Esophagus (tissue), 2 donors: ENCODE measurements around the gene STARD10. TPM values are rescaled to one million over a fixed set of nuclear protein-coding genes. Genes with fewer than 3 reads are reported as not detected.

Experiments
- H3K27ac ChIP-seq, 2 donors: one replicate each; pipeline ENCODE4 v1.5.1; 2013; ENCODE audit warnings: low read depth in 2 of 2, mild to moderate bottlenecking in 2 of 2, inconsistent platforms in 1 of 2, low read length in 1 of 2, moderate library complexity in 1 of 2
- H3K27me3 ChIP-seq, 2 donors: one replicate each; pipeline ENCODE4 v1.6.1; 2013; ENCODE audit warnings: low read length in 2 of 2, control low read depth in 1 of 2, mild to moderate bottlenecking in 1 of 2; ENCODE audit not compliant: insufficient read depth in 2 of 2, control insufficient read depth in 1 of 2
- H3K36me3 ChIP-seq, 2 donors: one replicate each; pipeline ENCODE4 v1.6.1; 2013; ENCODE audit warnings: low read length in 1 of 2; ENCODE audit not compliant: control insufficient read depth in 2 of 2, insufficient read depth in 2 of 2
- H3K4me1 ChIP-seq, 2 donors: one replicate each; pipeline ENCODE4 v1.6.1; 2013; ENCODE audit warnings: low read length in 1 of 2; ENCODE audit not compliant: control insufficient read depth in 2 of 2, insufficient read depth in 2 of 2
- H3K4me3 ChIP-seq, 2 donors: one replicate each; pipeline ENCODE4 v1.5.1; 2013; ENCODE audit warnings: low read length in 2 of 2, mild to moderate bottlenecking in 2 of 2, low read depth in 1 of 2, moderate library complexity in 1 of 2
- H3K9me3 ChIP-seq, 2 donors: one replicate each; pipeline ENCODE4 v1.6.1; 2013; ENCODE audit warnings: mild to moderate bottlenecking in 2 of 2, low read depth in 1 of 2, low read length in 1 of 2, moderate library complexity in 1 of 2; ENCODE audit not compliant: control insufficient read depth in 2 of 2, insufficient read depth in 1 of 2
- WGBS, 2 donors: extraction: QIAGEN DNeasy Blood & Tissue Kit; methylation state at CpG; one replicate each; pipeline ENCODE4 v1.1.7; 2013; 5-methylcytosine and 5-hydroxymethylcytosine counted together
- polyA plus RNA-seq, 2 donors: library from polyadenylated mRNA; stranded (reverse); fragments of 200-250 nt; gene quantifications; one replicate each; pipeline ENCODE4 v1.2.3, GENCODE V29; 2013
- donor health status: healthy with polysubstance abuse.
- donor health status: Bipolar disorder and iron deficiency.

Gene STARD10
- polyA plus RNA-seq, 2 donors = 57.9 to 65.8 TPM

DNA sequence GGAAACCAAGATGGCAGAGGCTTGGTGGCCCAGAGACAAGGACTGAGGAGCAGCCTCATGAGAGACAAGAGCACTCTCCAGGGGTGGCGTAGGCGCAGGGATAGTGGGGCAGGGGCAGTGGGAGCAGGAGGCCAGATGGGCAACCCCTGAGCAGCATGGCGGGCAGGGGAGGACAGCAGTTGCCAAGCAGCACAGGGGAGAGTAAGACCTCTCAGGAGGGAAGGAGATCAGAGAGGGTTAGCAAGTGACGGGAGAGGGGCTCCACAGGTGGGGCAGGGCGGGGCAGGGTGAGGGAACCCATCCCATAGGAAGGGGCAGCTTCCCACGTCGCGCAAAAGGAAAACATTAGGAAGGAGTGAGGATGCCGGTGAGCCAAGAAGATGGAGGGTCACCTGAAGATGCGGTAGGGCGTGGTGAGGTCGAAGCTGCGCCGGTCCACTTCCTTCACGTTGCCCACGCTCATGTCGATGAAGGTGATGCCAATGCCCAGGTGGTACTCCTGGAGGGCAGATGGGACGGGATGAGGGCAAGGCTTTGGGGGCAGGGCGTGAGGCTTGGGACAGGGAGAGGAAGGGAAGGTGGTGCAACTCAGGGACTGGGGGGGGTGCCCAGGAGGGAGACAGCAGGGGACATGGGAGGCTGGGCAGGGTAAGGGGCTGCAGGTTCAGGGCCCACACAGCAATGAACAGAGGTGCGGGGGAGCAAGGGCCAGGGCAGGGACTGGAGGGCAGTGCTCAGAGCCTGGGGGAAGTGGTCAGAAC, 84.2 kb downstream of the STARD10 start:
- Histone ChIP-seq H3K4me3 (no peak overlapping the region), H3K27ac (no peak overlapping the region), H3K9me3 (no peaks in the 10 kb centered on the region), H3K4me1 (peaks cover 0 to 2% of the 10 kb centered on the region in 2 donors), H3K36me3 (peaks cover 9 to 77% of the 10 kb centered on the region in 2 donors), H3K27me3 (no peaks in the 10 kb centered on the region)
- 96 to 97% methylated on average over 20 of the region's 20 CpGs for WGBS, 2 donors

DNA sequence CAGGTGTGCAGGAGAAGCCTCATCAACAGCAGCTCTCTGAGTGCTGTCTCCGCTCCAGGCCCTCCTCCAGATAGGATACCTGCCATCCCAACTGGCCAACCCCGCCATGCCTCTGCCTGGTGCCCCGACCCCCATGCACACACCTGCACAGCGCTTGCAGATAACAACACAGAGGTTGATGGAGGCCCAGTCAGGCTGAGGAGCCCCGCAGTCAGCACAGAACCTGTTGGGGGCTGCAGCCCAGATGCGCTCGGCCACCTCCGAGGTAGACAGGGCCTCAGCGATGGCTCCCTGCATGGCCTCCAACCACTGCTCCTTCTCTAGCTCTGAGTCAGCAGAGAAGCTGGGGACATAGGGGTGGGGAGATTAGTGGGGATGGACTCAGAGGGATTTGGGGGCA, 86.8 kb downstream of the STARD10 start:
- 95% methylated on average over 9 of the region's 9 CpGs for WGBS, 2 donors
- no peak overlapping the region for H3K4me3 ChIP-seq
- H3K27me3 ChIP-seq = no peaks in the 10 kb centered on the region
- H3K36me3 ChIP-seq = peaks cover 9 to 81% of the 10 kb centered on the region in 2 donors
- H3K27ac ChIP-seq = no peak overlapping the region
- H3K4me1 ChIP-seq = peaks cover 2 to 4% of the 10 kb centered on the region in 2 donors
- H3K9me3 ChIP-seq = no peaks in the 10 kb centered on the region

DNA sequence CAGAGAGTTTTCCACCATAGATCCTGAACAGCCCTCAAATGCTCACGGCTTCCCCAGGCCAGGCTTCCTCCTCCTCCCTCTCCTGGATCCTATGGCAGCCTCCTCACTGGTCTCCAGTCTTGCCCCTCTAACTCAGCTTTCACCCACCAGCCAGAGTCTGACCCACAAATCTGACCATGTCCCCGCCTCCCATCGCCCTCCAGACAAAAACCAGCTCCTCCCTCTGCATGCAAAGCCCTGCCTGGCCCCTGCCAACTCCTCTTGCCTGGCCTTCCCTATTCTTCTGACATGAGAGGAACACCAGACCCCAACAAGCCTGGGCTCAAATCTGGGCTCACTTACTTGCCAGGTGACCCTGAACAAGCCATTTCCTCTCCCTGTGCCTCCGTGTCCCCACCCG, 87.3 kb downstream of the STARD10 start:
- Histone ChIP-seq H3K27ac (no peak overlapping the region), H3K36me3 (peaks cover 9 to 81% of the 10 kb centered on the region in 2 donors), H3K4me3 (no peak overlapping the region), H3K9me3 (no peaks in the 10 kb centered on the region), H3K4me1 (peaks cover 2 to 4% of the 10 kb centered on the region in 2 donors), H3K27me3 (no peaks in the 10 kb centered on the region)
- 86 to 89% methylated on average over 5 of the region's 5 CpGs for WGBS, 2 donors

DNA sequence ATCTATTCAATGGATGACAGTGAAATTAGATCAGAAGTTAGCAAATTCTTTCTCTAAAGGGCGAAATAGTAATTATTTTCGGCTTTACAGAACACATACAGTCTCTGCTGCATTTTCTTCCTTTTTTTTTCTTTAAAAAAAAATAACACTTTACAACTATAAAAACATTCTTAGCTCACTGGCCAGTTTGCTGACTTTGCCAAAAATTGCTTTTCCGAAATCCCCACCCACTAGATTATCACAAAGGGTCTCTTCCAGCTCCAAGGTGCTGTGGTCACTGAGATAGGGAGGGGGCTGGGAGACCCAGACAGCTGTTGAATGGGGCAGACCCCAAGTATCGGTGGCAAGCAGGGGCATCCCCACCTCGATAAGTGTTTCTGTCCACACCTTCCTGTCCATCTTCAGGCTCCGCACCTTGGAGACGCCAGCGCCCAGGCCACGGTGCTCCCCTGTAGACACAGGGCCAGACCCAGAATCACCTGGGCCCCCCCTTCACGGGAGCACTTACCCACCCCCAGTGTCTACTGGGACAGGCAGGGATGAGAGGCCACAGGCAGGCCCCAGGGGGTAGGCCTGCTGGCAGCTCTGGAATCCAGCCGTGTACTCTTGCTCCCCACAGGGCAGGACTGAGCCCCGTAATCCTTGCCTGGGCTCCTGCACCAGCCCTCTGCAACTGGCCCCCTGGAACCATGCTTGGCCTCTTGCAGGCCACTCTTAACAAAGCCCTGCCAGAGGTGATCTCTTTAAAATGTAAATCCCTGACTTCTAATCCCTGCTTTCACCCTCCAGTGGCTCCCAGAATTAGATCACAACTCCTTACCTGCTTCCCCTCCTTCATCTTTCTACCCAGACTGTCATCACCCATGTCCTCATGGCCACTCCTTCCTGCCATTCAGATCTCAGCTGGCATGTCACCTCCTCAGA, 88.1 kb downstream of the STARD10 start:
- WGBS, 2 donors = 87 to 89% methylated on average over 11 to 12 of the region's 12 CpGs
- Histone ChIP-seq H3K4me1 (peaks cover 2 to 4% of the 10 kb centered on the region in 2 donors), H3K27ac (no peak overlapping the region), H3K36me3 (peaks cover 5 to 79% of the 10 kb centered on the region in 2 donors), H3K27me3 (no peaks in the 10 kb centered on the region), H3K4me3 (no peak overlapping the region), H3K9me3 (no peaks in the 10 kb centered on the region)

DNA sequence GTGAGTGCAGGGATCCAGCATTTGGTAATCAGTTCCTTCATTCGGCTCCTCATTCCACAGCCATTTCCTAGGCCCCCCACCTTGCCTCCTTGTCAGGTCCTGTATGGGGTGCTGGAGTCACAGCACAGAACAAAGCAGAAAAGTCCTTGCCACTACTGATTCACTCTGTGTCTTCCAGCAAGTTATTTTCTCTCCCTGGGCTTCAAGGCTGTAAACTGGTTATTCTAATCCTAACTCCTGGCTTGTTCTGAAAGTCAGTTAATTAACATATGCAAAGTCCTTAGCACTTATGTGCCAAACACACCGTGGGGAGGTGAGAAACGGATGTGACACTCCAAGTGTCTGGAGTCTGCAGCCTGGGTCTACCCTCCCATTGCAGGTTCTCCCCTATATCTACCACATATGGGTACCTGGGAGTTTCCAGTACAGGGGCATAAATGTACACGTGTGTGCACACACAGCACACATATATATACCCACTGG, 89.0 kb downstream of the STARD10 start:
- 63% methylated on average over 4 of the region's 4 CpGs for WGBS, 2 donors
- Histone ChIP-seq H3K27me3 (no peaks in the 10 kb centered on the region), H3K27ac (no peak overlapping the region), H3K4me3 (no peak overlapping the region), H3K9me3 (no peaks in the 10 kb centered on the region), H3K4me1 (peaks cover 2 to 4% of the 10 kb centered on the region in 2 donors), H3K36me3 (peaks cover 5 to 77% of the 10 kb centered on the region in 2 donors)

Other genes starting within 250 kb of the STARD10 start
- gene PDE2A, start 119.6 kb downstream of the STARD10 start, polyA plus RNA-seq = 1 to 10 TPM; 6.9 to 7.6 TPM
- gene ARAP1, start 41.6 kb downstream of the STARD10 start, polyA plus RNA-seq = 10 to 100 TPM; 28.4 to 45.3 TPM
- gene ATG16L2, start 20.4 kb upstream of the STARD10 start, polyA plus RNA-seq = 10 to 100 TPM; 27.4 to 85.3 TPM